HG03442 (cell line): ENCODE results near the gene CHCT1.
"Not testable (repeated sequence)": the region's sequence is repeated elsewhere in the genome, so short reads cannot be mapped to it uniquely, and the experiment has no call there.

ENCODE experiments used
- ATAC-seq: cut with Tn5 transposase; IDR thresholded peaks from one replicate; pipeline ENCODE4 v1.9.1; 2021; ENCODE audit warnings: mild to moderate bottlenecking, moderate library complexity; ENCODE audit not compliant: unreplicated experiment

The CHCT1 gene

DNA sequence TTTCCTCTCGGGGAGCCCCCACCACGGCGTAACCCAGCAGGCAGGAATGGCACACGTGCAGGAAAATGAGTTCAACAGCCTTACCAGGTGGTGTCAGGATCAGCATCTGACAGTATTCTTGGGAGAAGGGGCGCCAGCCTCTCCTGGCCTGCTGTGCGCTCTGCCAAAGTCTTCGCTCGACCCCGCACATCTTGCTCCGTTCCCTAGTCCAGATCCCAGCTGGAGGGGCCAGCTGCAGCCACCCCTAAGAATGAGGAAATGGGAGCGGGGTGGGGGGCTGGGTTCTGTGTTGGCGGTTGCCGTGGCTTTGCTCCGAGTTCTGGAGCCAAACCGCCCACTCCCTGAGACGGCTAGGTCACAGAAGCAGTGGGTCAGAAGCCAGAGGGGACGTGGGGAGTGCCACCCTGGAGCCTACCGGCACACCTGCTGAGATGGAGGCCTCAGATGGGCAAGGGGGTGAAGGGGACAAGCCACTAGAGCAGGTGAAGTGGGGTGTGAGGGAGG is at the start of gene CHCT1:
CHCT1 (plus strand) TSS at position 328 of the 504 bp plus-strand sequence; CDS start at position 432, 104 bp downstream.
- ATAC-seq: no peak

DNA sequence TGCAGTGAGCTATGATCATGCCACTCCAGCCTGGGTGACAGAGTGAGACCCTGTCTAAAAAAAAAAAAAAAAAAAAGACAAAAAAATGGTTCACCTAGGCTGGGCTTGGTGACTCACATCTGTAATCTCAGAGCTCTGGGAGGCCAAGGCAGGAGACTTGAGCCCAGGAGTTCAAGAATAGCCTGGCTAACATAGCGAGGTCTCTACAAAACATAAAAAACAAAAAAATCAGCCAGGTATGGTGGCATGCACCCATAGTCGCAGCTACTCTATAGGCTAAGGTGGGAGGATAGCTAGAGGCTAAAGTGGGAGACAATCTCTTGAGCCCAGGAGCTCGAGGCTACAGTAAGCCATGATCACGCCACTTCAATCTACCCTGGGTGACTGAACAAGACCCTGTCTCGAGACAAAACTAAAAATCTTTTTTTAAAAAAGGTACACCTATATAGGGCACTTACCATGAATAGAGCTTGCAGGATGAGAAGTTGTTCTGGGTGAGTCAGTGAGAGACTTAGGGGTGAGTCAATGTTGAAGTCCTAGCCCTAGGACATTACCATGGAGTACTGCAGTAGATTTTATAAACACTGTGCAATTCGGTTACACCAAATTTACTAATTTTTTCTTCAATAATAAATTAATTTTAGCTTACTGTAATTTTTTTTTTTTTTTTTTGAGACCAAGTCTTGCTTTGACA is 49.4 kb upstream of the CHCT1 start:
- no peak for ATAC-seq

DNA sequence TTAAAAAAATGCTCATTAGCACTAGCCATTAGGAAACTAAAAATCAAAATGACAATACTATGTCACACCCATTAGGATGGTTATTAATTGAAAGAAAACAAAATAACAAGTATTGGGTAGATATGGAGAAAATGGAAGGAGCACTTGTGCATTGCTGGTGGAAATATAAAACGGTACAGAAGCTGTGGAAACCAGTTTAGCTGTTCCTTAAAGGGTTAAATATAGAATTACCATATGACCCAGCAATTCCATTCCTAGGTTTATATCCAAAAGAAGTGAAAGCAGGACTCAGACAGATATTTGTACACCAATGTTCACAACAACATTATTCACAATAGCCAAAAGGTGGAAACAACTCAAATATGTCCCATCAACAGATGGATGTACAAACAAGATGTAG is 44.1 kb upstream of the CHCT1 start:
- not testable (repeated sequence) for ATAC-seq

DNA sequence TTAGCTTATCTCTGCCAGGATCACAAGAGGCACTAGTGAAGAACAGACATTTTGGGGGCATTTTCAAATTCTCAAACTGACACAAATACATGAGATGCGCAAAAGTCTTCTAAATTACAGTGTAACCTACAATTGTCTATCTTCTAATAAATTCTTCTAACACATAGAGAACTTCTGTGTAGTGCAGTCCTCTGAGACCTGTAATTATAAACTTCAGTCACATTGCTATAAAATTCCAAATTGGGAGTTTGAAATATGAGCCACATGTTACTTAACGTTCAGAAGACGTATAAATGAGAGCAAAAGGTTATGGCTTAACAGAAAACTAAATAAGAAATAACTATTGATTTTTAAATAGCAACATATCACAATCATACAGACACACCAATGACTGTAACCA is 42.8 kb upstream of the CHCT1 start:
- ATAC-seq: not testable (repeated sequence)

- ATAC-seq: no peak
Observed at GRCh38 chr17:60381958-60382357, 40.3 kb upstream of the CHCT1 start.

DNA sequence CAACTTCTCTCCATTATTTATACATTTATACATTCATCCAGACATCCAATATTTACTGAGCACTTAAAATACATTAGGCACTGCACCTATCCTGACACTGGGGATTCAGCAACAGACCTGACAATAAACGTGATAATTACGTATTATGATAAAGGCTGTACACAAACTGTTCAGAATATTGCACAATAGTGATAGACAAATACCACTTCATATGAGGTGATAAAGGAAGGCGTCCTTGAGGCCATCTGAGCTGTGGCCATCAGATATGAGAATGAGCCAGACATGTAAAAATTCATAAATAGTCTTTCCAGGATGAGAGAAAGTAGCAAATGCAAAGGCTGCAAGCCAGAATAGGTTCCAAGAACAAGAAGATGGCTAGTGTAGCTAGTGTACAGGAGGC is 38.9 kb upstream of the CHCT1 start:
- ATAC-seq: no peak

DNA sequence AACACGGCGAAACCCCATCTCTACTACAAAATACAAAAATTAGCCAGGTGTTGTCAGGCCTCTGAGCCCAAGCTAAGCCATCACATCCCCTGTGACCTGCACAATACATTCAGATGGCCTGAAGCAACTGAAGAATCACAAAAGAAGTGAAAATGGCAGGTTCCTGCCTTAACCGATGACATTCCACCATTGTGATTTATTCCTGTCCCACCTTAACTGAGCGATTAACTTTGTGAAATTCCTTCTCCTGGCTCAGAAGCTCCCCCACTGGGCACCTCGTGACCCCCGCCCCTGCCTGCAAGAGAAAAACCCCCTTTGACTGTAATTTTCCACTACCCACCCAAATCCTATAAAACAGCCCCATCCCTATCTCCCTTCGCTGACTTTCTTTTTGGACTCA is 37.4 kb upstream of the CHCT1 start:
- not testable (repeated sequence) for ATAC-seq

GRCh38 chr17:60386147-60387058 is 35.9 kb upstream of the CHCT1 start:
- no peak for ATAC-seq

- no peak for ATAC-seq
Observed at GRCh38 chr17:60387666-60388065, 34.6 kb upstream of the CHCT1 start.

- no peak for ATAC-seq
Observed at GRCh38 chr17:60388742-60389141, 33.5 kb upstream of the CHCT1 start.

DNA sequence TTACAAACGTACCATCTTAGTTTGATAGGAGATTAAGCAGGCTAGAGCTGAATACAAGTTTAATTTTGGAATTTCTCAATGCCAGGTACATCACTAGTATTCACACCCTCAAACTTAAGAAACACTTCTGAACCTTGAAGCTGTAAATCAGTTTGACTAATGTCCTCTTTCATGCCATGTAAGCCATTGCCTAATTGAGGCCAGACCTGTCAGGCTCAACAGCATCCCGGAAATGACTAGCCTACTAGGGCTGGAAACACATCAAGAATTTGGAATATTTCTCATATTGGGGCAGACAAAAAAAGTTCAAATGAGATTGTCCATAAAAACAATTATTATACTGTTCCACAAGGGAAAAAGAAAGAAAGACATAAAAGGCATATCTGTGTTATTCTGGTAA is 32.1 kb upstream of the CHCT1 start:
- no peak for ATAC-seq

- ATAC-seq: no peak
Observed at GRCh38 chr17:60390925-60391470, 31.3 kb upstream of the CHCT1 start.

DNA sequence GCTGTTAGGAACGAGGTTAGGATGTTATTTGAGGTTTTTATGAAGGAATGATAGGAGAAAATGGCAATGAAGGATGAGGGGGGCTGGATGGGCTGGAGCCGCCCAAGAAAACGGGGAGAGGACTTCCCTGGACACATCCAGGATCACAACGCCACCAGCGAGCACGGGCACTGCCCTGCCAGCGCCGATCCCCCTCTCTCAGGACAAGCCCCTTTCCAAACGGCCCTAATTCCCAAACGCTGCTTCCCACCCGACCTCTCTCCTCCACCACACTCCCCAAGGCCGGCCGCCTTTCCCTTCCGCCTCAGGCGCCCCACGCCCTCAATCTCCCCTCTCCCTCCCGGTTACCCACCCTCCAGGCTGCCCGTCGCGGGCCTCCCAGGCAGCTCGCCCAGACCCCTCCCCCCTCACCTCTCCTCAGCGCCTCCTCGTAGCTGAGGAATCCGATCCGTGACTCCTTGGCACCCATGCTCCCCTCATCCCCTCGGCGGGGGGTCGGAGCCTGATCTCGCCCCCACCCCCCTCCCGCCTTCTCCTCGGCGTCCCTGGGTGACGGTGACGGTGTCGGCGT is 30.7 kb upstream of the CHCT1 start:
- peak; percentile 23 for ATAC-seq

GRCh38 chr17:60392042-60392844 is 30.0 kb upstream of the CHCT1 start, which contains the start of gene USP32:
USP32 (minus strand) TSS chr17:60392133; CDS start chr17:60391939, 194 bp downstream.
- peak; percentile 83 for ATAC-seq

DNA sequence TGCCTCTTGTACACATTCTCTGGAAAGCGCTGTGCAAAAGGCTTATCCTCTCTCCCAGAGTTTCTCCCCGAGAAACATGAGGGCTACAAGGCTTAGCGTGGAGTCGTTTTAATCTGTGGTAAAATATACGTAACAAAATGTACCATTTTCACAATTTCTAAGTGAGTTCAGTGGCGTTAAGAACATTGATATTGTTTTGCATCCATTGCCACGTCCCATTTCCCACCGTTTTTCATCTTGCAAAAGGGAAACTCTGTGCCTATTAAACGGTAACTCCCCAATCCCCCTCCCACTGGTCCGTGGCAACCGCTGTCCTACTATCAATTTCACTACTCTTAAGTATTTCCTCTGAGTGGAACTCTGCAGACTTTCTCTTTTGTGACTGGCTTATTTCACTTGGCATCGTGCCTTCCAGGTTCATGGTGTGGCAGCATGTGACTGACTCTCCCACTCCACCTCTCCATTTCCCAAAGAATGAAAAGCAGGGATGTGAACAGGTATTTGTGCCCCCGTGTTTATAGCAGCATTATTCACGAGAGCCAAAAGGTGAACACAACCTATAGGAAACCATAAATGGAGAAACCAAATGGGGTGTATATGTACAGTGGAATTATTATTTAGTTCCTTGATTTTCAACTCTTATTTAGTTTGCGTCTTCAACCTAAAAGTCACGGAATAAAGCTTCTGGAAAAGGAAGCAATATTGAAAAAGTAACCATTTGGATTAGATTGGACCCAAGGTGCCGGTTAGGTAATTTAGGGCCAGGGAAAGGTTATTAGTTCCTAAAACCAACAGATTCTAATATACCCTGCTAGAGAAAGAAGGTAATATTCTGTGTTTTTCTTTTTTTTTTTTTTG is 29.2 kb upstream of the CHCT1 start:
- ATAC-seq: no peak

DNA sequence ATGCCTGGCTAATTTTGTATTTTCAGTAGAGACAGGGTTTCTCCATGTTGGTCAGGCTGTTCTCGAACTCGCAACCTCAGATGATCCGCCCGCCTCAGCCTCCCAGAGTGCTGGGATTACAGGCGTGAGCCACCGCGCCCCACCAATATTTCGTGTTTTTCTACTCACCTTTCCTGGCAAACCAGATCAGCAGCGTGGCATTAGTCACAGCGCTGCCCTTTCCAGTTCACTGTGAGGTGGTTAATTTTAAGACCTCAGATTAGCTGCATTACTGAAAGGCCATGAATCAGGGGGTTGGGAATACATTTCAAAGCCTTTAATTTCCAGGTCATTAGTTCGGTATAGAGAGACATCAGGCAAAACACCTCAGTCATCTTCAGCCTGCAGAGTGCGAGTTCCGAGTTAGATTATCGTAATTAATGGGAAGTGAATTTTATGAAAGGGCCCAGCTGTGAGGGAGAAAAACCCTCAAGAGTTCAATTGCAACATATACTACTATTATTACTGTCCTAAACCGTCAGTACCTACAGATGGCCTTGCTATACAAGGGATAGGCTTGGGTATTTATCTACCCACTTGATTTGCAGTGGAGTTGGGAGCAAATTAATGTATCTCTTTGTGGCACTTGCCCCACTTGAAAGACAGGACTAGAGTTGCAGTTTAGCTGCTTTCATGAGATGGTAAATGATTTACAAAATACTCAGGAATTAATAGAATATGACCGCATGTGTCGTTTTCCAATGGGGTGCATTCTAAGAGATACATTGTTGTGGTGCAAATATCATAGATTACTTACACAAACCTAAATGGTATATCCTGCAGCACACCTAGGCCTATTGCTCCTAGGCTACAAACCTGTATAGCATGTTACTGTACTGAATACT is 28.2 kb upstream of the CHCT1 start:
- ATAC-seq: no peak

DNA sequence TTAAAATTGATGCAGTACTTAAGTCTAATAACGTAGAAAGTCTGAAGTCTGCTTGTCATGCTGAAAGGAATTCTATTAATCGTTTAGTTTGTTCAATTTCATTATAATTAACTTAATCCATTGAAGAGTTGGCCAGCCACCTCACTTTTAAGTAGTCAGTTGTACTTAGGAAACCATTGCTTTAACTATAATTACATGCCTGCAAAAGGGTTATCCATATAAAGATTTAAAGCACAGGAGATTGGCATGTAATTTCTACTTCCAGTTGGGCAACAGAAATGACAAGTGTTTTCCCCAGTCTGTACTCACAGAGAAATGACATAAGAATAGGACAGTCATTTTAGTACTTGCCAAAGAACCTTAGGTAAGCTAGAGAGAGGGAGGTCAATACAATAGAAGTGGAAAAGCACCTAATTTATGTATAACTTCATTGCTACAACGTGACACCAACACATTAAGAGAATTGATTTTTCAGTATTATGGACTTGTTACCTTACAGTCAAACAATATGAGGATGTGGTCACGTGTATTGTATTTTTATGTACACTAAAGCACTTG is 26.7 kb upstream of the CHCT1 start:
- no peak for ATAC-seq

- ATAC-seq: no peak
Observed at GRCh38 chr17:60396412-60396811, 25.9 kb upstream of the CHCT1 start.
